Measurements from ENCODE around the gene DNAH17. TPM values are rescaled to one million over a fixed set of nuclear protein-coding genes. Genes with fewer than 3 reads are reported as not detected.

Gene DNAH17
- total and polyA plus RNA-seq, 2 of the 13 experiments (the other 11 are each of a cell fraction or from before 2014, with no cell fraction given) = 0.86 to 1.6 TPM

DNA sequence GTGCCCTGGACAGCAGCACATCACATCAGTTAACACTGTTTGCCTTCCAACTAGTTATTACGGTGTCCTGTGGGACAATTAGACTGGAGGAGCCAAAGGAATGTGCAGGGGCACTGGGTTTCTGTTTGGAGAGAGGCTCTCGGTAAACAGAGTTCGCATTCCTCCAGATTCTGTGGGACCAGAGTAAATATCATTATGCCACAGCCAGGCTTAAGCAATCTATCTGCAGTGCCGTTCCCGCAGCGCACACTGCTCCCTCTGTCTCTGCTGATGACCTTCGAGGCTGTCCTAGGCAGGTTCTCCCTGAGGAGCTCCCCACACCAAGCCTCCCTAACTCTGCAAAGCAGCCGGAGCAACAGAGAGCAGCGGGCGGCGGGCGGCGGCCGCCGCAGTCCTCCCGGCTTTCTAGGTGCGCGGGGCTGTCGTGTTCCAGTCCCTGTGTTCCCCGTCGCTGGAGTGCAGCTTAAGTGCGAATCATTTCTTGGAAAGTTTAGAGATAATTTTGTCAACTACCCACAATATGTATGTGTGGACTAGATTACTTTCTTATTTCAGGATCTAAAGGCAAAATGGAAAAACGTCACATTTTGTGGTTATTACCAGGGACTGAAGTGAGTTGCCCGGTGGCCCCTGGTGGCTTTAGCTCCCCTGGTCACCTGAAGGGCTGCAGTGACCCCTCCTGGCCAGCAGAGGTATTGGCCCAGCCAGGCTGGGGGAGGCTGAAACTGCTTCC lies 155.5 kb downstream of the DNAH17 start (continued):
- TF ChIP-seq, protein P1, sequence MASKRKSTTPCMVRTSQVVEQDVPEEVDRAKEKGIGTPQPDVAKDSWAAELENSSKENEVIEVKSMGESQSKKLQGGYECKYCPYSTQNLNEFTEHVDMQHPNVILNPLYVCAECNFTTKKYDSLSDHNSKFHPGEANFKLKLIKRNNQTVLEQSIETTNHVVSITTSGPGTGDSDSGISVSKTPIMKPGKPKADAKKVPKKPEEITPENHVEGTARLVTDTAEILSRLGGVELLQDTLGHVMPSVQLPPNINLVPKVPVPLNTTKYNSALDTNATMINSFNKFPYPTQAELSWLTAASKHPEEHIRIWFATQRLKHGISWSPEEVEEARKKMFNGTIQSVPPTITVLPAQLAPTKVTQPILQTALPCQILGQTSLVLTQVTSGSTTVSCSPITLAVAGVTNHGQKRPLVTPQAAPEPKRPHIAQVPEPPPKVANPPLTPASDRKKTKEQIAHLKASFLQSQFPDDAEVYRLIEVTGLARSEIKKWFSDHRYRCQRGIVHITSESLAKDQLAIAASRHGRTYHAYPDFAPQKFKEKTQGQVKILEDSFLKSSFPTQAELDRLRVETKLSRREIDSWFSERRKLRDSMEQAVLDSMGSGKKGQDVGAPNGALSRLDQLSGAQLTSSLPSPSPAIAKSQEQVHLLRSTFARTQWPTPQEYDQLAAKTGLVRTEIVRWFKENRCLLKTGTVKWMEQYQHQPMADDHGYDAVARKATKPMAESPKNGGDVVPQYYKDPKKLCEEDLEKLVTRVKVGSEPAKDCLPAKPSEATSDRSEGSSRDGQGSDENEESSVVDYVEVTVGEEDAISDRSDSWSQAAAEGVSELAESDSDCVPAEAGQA (IDR thresholded peaks at IDR 0.05; ENCODE audit: low read depth) = peak; percentile 47; the same call in 1 of the 2 replicates
- TF ChIP-seq, protein P1 (CRISPR knock-in tag; IDR thresholded peaks at IDR 0.05; ENCODE audit: borderline replicate concordance) = no peak; the same call in 1 of the 2 replicates
- TF ChIP-seq GABPB1 (CRISPR knock-in tag; IDR thresholded peaks at IDR 0.05) (peak; percentile 60), TCF12 (IDR thresholded peaks at IDR 0.05) (no peak), TCF12 (CRISPR knock-in tag; IDR thresholded peaks at IDR 0.05) (peak; percentile 95), NFYC (CRISPR knock-in tag; IDR thresholded peaks at IDR 0.05) (no peak; the same call in 1 of the 2 replicates), XRCC5 (optimal IDR thresholded peaks at IDR 0.05; ENCODE audit: low read length) (peak; percentile 92), ZNF451 (CRISPR knock-in tag; IDR thresholded peaks at IDR 0.05) (no peak; the same call in 1 of the 2 replicates), SSRP1 (CRISPR knock-in tag; IDR thresholded peaks at IDR 0.05) (no peak), SP2 (CRISPR knock-in tag; IDR thresholded peaks at IDR 0.05) (no peak), ARNTL (CRISPR knock-in tag; IDR thresholded peaks at IDR 0.05) (peak; percentile 82), ZNF256 (CRISPR knock-in tag; conservative IDR thresholded peaks at IDR 0.05) (no peak; the same call in 1 of the 2 replicates), ZNF775 (CRISPR knock-in tag; IDR thresholded peaks at IDR 0.05; ENCODE audit: borderline replicate concordance) (peak; percentile 72; the same call in 1 of the 2 replicates), CHD4 (IDR thresholded peaks at IDR 0.05; ENCODE audit: borderline replicate concordance, low read length) (peak; percentile 98; the same call in 1 of the 2 replicates), PITX1 (CRISPR knock-in tag; IDR thresholded peaks at IDR 0.05) (peak; percentile 98), ZNF292 (CRISPR knock-in tag; IDR thresholded peaks at IDR 0.05; ENCODE audit: borderline replicate concordance, low read depth) (0 out of 2 replicates have a peak, but pooled peaks have one; percentile 79), RORA (CRISPR knock-in tag; IDR thresholded peaks at IDR 0.05) (0 out of 2 replicates have a peak, but pooled peaks have one; percentile 86), ZMYM2 (CRISPR knock-in tag; IDR thresholded peaks at IDR 0.05) (peak; percentile 72; the same call in 1 of the 2 replicates), RFX1 (IDR thresholded peaks at IDR 0.05) (no peak)
- TF ChIP-seq, protein P2, sequence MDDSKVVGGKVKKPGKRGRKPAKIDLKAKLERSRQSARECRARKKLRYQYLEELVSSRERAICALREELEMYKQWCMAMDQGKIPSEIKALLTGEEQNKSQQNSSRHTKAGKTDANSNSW (CRISPR knock-in tag; IDR thresholded peaks at IDR 0.05; ENCODE audit: borderline replicate concordance) = no peak; the same call in 1 of the 2 replicates
- TF ChIP-seq, protein P3, sequence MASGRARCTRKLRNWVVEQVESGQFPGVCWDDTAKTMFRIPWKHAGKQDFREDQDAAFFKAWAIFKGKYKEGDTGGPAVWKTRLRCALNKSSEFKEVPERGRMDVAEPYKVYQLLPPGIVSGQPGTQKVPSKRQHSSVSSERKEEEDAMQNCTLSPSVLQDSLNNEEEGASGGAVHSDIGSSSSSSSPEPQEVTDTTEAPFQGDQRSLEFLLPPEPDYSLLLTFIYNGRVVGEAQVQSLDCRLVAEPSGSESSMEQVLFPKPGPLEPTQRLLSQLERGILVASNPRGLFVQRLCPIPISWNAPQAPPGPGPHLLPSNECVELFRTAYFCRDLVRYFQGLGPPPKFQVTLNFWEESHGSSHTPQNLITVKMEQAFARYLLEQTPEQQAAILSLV (CRISPR knock-in tag; IDR thresholded peaks at IDR 0.05; ENCODE audit: borderline replicate concordance) = peak; percentile 69; the same call in 1 of the 2 replicates
- TF ChIP-seq, protein P4, sequence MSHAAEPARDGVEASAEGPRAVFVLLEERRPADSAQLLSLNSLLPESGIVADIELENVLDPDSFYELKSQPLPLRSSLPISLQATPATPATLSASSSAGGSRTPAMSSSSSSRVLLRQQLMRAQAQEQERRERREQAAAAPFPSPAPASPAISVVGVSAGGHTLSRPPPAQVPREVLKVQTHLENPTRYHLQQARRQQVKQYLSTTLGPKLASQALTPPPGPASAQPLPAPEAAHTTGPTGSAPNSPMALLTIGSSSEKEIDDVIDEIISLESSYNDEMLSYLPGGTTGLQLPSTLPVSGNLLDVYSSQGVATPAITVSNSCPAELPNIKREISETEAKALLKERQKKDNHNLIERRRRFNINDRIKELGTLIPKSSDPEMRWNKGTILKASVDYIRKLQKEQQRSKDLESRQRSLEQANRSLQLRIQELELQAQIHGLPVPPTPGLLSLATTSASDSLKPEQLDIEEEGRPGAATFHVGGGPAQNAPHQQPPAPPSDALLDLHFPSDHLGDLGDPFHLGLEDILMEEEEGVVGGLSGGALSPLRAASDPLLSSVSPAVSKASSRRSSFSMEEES (CRISPR knock-in tag; IDR thresholded peaks at IDR 0.05) = peak; percentile 86

Data from HepG2 (cell line).